ENCODE measurements around the gene IL31RA.

Gene IL31RA

GRCh38 chr5:55858104-55858503 lies 6.9 kb downstream of the IL31RA start:
- no peak for DNase-seq (ENCODE audit: low read depth in 2 of 2, low spot score in 1 of 2)

- DNase-seq (ENCODE audit: low read depth in 2 of 2, low spot score in 1 of 2), result no peak
These were observed 9.1 kb downstream of the IL31RA start for GRCh38 chr5:55860288-55860687.

- no peak for DNase-seq (ENCODE audit: low read depth in 2 of 2, low spot score in 1 of 2)
These were observed 9.6 kb downstream of the IL31RA start for GRCh38 chr5:55860709-55861108.

- DNase-seq (ENCODE audit: low read depth in 2 of 2, low spot score in 1 of 2), result no peak
These were observed 13.7 kb downstream of the IL31RA start for GRCh38 chr5:55864606-55865541.

GRCh38 chr5:55865831-55866230 lies 14.7 kb downstream of the IL31RA start:
- DNase-seq (ENCODE audit: low read depth in 2 of 2, low spot score in 1 of 2), result no peak

- no peak for DNase-seq (ENCODE audit: low read depth in 2 of 2, low spot score in 1 of 2)
These were observed 15.3 kb downstream of the IL31RA start for GRCh38 chr5:55866485-55866884.

GRCh38 chr5:55866934-55867333 lies 15.8 kb downstream of the IL31RA start:
- DNase-seq (ENCODE audit: low read depth in 2 of 2, low spot score in 1 of 2), result no peak

- no peak for DNase-seq (ENCODE audit: low read depth in 2 of 2, low spot score in 1 of 2)
These were observed 17.7 kb downstream of the IL31RA start for GRCh38 chr5:55868846-55869245.

- no peak for DNase-seq (ENCODE audit: low read depth in 2 of 2, low spot score in 1 of 2)
These were observed 18.7 kb downstream of the IL31RA start for GRCh38 chr5:55869847-55870246.

GRCh38 chr5:55873234-55873633 lies 22.1 kb downstream of the IL31RA start:
- no peak for DNase-seq (ENCODE audit: low read depth in 2 of 2, low spot score in 1 of 2)

- no peak for DNase-seq (ENCODE audit: low read depth in 2 of 2, low spot score in 1 of 2)
These were observed 26.5 kb downstream of the IL31RA start for GRCh38 chr5:55877655-55878054.

- DNase-seq (ENCODE audit: low read depth in 2 of 2, low spot score in 1 of 2), result no peak
These were observed 29.3 kb downstream of the IL31RA start for GRCh38 chr5:55880453-55880852.

GRCh38 chr5:55885359-55885758 lies 34.2 kb downstream of the IL31RA start:
- DNase-seq (ENCODE audit: low read depth in 2 of 2, low spot score in 1 of 2), result no peak

GRCh38 chr5:55888205-55888604 lies 37.0 kb downstream of the IL31RA start:
- no peak for DNase-seq (ENCODE audit: low read depth in 2 of 2, low spot score in 1 of 2)

GRCh38 chr5:55892479-55892878 lies 41.3 kb downstream of the IL31RA start:
- no peak for DNase-seq (ENCODE audit: low read depth in 2 of 2, low spot score in 1 of 2)

- no peak for DNase-seq (ENCODE audit: low read depth in 2 of 2, low spot score in 1 of 2)
These were observed 43.0 kb downstream of the IL31RA start for GRCh38 chr5:55894135-55894534.

GRCh38 chr5:55895346-55895745 lies 44.2 kb downstream of the IL31RA start:
- no peak for DNase-seq (ENCODE audit: low read depth in 2 of 2, low spot score in 1 of 2)

- DNase-seq (ENCODE audit: low read depth in 2 of 2, low spot score in 1 of 2), result no peak
These were observed 45.1 kb downstream of the IL31RA start for GRCh38 chr5:55896238-55896637.

GRCh38 chr5:55896663-55897062 lies 45.5 kb downstream of the IL31RA start:
- no peak for DNase-seq (ENCODE audit: low read depth in 2 of 2, low spot score in 1 of 2)

GRCh38 chr5:55897206-55897894 lies 46.2 kb downstream of the IL31RA start:
- no peak for DNase-seq (ENCODE audit: low read depth in 2 of 2, low spot score in 1 of 2)

GRCh38 chr5:55897905-55898304 lies 46.7 kb downstream of the IL31RA start:
- no peak for DNase-seq (ENCODE audit: low read depth in 2 of 2, low spot score in 1 of 2)

GRCh38 chr5:55899344-55899743 lies 48.2 kb downstream of the IL31RA start:
- no peak for DNase-seq (ENCODE audit: low read depth in 2 of 2, low spot score in 1 of 2)
